ENCODE measurements around the gene OR14A16. TPM values are rescaled to one million over a fixed set of nuclear protein-coding genes. Genes with fewer than 3 reads are reported as not detected.

Gene OR14A16, protein sequence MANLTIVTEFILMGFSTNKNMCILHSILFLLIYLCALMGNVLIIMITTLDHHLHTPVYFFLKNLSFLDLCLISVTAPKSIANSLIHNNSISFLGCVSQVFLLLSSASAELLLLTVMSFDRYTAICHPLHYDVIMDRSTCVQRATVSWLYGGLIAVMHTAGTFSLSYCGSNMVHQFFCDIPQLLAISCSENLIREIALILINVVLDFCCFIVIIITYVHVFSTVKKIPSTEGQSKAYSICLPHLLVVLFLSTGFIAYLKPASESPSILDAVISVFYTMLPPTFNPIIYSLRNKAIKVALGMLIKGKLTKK
- not detected for polyA plus RNA-seq (ENCODE audit: insufficient read length in 4 of 4)

DNA sequence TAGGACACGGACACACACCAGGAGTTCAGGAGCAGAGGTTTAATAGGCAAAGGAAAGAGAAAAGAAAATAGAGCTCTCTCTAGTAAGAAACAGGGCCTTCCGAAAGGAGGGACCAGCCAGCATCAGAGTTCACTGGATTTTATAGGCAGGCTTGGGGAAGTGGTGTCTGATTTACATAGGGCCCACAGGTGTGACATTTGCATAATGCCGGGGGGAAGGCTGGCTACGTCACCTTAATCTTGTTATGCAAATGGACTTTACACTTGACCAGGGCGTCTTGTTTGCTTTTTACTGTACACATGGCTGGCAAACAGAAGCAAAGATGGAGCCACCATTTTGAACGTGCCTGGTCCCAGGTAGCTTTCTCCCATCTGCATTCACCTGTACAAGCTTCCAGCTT, at the start of gene OR14A16:
Gene OR14A16, minus strand, starts transcription at position 97 of the 400 bp plus-strand sequence. CDS start 8,390 bp downstream, outside the sequence.
- DNase-seq (ENCODE audit: low read depth in 4 of 4, low spot score in 3 of 4): no peak

GRCh38 chr1:247865416-247865815, 41.5 kb upstream of the OR14A16 start:
- DNase-seq (ENCODE audit: low read depth in 4 of 4, low spot score in 3 of 4): no peak

GRCh38 chr1:247864644-247865043, 40.7 kb upstream of the OR14A16 start:
- DNase-seq (ENCODE audit: low read depth in 4 of 4, low spot score in 3 of 4): no peak

GRCh38 chr1:247862756-247863155, 38.8 kb upstream of the OR14A16 start:
- DNase-seq (ENCODE audit: low read depth in 4 of 4, low spot score in 3 of 4): no peak

- no peak for DNase-seq (ENCODE audit: low read depth in 4 of 4, low spot score in 3 of 4)
Observed at GRCh38 chr1:247857985-247858619, 34.2 kb upstream of the OR14A16 start.

DNA sequence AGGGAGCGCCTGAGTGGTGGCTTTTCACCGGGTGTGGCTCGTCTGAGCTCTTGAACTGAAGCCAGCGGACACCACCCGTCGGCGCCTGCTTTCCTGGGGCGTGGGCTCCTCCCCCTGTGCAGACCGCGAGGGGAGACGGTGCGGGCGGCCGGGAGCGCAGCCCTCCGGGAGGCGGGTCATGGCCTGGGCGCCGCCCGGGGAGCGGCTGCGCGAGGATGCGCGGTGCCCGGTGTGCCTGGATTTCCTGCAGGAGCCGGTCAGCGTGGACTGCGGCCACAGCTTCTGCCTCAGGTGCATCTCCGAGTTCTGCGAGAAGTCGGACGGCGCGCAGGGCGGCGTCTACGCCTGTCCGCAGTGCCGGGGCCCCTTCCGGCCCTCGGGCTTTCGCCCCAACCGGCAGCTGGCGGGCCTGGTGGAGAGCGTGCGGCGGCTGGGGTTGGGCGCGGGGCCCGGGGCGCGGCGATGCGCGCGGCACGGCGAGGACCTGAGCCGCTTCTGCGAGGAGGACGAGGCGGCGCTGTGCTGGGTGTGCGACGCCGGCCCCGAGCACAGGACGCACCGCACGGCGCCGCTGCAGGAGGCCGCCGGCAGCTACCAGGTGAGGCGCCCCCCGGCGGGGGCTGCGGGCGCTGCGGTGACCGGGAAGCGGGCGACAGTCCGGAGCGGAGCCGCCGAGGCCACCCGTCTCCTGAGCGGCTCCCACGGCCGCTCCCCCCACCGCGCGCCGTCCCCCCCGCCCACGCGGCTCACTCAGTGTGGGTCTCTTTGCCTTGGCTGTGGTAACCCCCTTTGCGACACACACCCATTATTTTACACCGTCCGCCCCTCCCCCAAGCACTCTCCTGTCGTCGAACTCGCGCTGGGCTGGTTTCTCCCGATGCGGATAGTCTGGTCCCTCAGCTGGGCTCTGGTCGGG, 33.4 kb upstream of the OR14A16 start, which contains the start of gene TRIM58:
Gene TRIM58, plus strand, starts transcription at position 119 of the 916 bp plus-strand sequence. Its CDS starts 60 bp downstream, at position 179.
- DNase-seq (ENCODE audit: low read depth in 4 of 4, low spot score in 3 of 4): no peak

DNA sequence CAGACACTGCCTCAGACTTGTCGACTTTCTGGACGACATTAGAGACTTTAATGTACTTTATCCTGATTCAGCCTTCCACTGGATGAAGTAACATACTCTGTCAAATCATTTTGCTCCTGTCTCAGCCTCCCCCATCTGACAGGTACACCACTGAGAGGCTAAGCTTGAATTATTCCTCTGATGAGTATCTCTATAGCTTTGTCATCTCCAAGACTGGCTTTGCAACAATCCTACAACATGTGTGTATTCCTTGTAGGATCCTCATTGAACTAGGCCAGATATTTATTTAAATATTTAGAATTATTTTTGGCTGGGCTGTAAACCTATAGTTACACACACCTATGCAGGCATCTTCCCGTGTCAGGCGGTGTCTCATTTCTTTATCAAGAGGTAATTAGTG, 32.0 kb upstream of the OR14A16 start:
- no peak for DNase-seq (ENCODE audit: low read depth in 4 of 4, low spot score in 3 of 4)

- DNase-seq (ENCODE audit: low read depth in 4 of 4, low spot score in 3 of 4): no peak
Observed at GRCh38 chr1:247854899-247855545, 31.1 kb upstream of the OR14A16 start.

DNA sequence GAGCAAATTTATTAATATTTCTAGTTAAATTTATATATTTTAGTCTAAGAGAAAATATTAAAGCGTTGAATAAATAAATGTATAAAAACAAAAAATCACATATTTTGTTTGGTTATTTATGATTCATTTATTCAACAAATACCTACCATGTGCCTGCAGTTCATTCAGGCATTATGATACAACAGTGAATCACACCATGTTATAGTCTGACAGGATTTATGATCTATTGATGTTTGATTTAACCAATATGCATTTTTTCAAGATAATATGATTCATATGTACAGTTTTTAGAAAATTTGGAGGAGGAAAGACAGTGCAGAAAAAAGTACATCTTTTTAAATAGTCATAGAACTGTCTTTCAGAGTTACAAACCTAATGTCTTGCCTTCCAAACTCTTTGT, 25.7 kb upstream of the OR14A16 start:
- no peak for DNase-seq (ENCODE audit: low read depth in 4 of 4, low spot score in 3 of 4)

DNA sequence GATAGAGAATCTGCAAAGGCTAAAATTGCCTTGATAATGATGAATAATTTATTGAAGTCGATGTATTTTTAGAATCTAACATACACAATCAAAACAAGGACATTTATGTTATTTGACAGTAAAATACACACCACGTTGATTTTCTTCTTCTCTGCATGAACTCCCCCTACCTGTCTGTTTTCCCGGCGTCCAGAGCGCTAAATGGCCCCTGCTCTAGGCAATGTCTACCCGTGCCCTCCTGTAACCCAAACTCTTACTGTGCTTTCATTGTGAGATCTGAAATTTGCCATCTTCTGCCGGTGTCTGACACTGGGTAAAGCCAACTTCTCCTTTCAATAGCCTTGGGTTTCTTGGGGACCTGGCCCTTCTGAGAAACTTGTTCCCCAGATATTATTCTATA, 24.4 kb upstream of the OR14A16 start:
- DNase-seq (ENCODE audit: low read depth in 4 of 4, low spot score in 3 of 4): no peak

DNA sequence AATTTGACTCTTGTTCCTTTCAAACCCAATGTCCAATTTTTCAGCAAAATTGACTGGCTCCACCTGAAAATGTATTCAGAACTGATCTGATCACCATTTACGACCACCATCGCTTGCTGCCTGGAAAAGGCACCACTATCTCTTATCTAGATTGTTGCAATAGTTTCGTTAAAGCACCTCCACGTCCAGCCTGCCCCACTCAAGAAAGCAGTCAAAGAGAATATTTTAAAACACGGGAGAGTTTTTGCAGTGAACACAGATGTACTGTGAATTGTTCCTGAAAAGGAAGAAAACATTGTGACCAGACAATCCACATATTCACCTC, 21.7 kb upstream of the OR14A16 start:
- no peak for DNase-seq (ENCODE audit: low read depth in 4 of 4, low spot score in 3 of 4)

DNA sequence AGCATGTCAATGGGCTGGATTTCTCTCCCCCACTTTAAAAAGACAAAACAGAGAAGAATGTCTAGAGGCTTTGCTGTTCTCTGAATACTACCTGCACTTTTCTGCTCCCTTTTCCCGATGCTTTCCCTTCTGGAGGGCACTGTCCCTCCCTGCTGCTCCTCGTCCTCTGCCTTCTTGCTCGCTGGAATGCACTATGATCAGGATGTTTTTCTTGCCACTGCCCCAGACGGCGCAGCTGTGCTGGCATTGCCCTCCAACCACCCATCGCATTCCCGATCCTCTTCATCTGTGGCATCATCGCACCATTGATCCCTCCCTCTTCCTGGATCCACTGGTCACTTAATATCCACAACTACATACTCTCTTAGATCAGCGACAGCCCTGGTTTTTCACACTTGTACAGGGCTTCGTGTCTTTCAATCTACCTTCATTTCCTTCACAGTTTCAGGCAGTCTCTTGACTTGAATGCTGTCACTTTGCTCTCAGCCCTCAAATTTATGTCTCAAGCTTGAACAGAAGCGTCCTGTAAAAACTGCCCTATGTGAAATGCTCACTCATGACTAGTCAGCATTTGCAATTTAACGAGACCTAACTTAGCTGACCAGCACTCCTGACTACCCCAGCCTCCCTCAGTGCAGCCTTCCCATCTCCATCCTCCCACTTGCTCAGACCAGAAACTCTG, 21.2 kb upstream of the OR14A16 start:
- DNase-seq (ENCODE audit: low read depth in 4 of 4, low spot score in 3 of 4): no peak

- no peak for DNase-seq (ENCODE audit: low read depth in 4 of 4, low spot score in 3 of 4)
Observed at GRCh38 chr1:247843411-247843810, 19.5 kb upstream of the OR14A16 start.

DNA sequence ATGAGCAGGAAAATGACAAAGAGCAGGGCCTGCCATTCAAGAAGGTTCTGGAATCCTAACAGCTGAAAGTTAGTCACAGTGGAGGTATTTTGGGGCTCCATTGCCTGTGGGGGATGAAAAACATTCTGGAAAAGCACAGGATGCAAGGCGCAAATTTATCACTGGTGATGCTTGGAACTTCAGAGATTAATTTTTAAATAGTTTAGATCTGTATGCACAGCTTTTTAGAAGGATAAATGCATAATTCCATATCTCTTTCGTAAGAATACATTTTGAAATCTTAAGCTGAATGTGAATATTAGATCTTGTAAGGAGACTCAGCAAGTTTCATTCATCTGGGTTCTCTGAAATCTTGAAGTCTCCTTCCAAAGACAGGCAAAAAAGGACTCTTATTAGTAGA, 17.9 kb upstream of the OR14A16 start, which contains the start of gene OR11L1:
Gene OR11L1, minus strand, starts transcription at position 101 of the 400 bp plus-strand sequence. Its CDS starts 0 bp downstream, at position 101.
- no peak for DNase-seq (ENCODE audit: low read depth in 4 of 4, low spot score in 3 of 4)

DNA sequence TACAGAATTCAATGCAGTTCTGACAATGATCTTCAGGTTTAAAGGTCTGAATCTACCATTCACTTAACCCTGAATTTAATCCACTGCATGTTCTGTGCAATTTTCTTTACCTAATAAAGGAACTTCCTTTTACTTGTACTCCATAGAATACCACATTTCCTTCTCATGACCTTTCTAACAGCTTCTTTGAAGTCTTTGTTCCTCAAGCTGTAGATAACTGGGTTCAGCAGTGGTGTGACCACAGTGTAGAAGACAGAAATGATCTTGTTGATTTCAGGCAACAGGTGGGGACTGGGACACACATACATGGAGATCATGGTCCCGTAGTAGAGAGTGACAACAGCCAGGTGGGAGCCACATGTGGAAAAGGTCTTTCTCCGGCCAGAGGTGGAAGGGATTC, 16.9 kb upstream of the OR14A16 start:
- DNase-seq (ENCODE audit: low read depth in 4 of 4, low spot score in 3 of 4): no peak

- DNase-seq (ENCODE audit: low read depth in 4 of 4, low spot score in 3 of 4): no peak
Observed at GRCh38 chr1:247833601-247834000, 9.7 kb upstream of the OR14A16 start.

- no peak for DNase-seq (ENCODE audit: low read depth in 4 of 4, low spot score in 3 of 4)
Observed at GRCh38 chr1:247829656-247830055, 5.7 kb upstream of the OR14A16 start.

GRCh38 chr1:247825362-247825761, 1.4 kb upstream of the OR14A16 start:
- DNase-seq (ENCODE audit: low read depth in 4 of 4, low spot score in 3 of 4): no peak

GRCh38 chr1:247822060-247822459, 1.9 kb downstream of the OR14A16 start:
- no peak for DNase-seq (ENCODE audit: low read depth in 4 of 4, low spot score in 3 of 4)

- no peak for DNase-seq (ENCODE audit: low read depth in 4 of 4, low spot score in 3 of 4)
Observed at GRCh38 chr1:247812637-247813036, 11.3 kb downstream of the OR14A16 start.

All from right renal pelvis (tissue), 4 donors.